Mesodermal cell (in vitro differentiated cells): ENCODE results near the gene RAB27A.
"Not testable (repeated sequence)": the region's sequence is repeated elsewhere in the genome, so short reads cannot be mapped to it uniquely, and the experiment has no call there.

Experiments used
- H3K27ac ChIP-seq: 2 replicates; pipeline ENCODE4 v1.7.0; 2013; ENCODE audit warnings: mild to moderate bottlenecking, low read depth, low read length, moderate library complexity; ENCODE audit not compliant: severe bottlenecking
- H3K36me3 ChIP-seq: 2 replicates; pipeline ENCODE4 v1.7.1; 2013; ENCODE audit warnings: mild to moderate bottlenecking, low read length, moderate library complexity; ENCODE audit not compliant: control insufficient read depth, insufficient read depth
- H3K4me1 ChIP-seq: one replicate; pipeline ENCODE4 v1.7.1; 2013; ENCODE audit warnings: mild to moderate bottlenecking, low read length; ENCODE audit not compliant: insufficient read depth, control insufficient read depth, poor library complexity, severe bottlenecking
- H3K4me3 ChIP-seq: 2 replicates; pipeline ENCODE4 v1.7.0; 2013; ENCODE audit warnings: low read length, control low read depth, mild to moderate bottlenecking; ENCODE audit not compliant: insufficient read depth, poor library complexity, severe bottlenecking; ENCODE audit errors: extremely low read depth
- H3K9me3 ChIP-seq: 2 replicates; pipeline ENCODE4 v1.7.1; 2013; ENCODE audit warnings: mild to moderate bottlenecking, low read length, moderate library complexity; ENCODE audit not compliant: control insufficient read depth
- WGBS, 2 experiments: methylation state at CpG; one replicate each; pipeline ENCODE4 v1.1.5; 2013; ENCODE audit warnings: missing lambda C conversion rate in 2 of 2; ENCODE audit not compliant: insufficient coverage in 2 of 2; 5-methylcytosine and 5-hydroxymethylcytosine counted together

Gene RAB27A

DNA sequence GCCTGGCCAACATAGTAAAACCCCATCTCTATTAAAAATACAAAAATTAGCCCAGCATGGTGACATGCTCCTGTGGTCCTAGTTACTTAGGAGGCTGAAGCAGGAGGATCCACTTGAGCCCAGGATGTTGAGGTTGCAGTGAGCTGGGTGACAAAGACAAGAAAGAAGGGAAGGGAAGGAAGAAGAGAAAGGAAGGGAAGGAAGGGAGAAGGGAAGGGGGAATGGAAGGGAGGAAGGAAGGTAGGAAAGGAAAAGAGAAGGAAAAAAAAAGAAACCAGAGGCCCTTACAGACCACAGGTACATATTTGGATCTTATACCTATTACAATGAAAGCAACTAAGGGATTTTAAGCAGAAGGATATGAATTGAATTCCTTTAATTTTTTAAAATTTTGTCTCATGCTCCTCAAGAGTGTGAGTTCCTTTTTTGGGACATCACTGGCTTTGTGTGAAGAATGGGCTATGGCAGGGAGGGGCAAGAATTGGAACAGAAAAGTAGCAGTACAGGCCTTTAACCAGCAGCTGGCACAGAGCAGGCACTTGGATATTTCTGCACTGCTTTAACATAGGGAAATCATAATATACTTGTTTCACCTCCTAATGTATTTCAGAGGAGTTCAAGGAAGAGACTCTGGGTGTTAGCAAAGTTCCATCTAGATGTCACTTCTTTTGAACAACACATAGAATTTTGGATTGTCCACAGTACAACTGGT, 7.9 kb downstream of the RAB27A start:
- H3K4me1 ChIP-seq = peaks cover 8% of the 10 kb centered on the region
- H3K27ac ChIP-seq = no peak overlapping the region
- H3K9me3 ChIP-seq = no peaks in the 10 kb centered on the region
- H3K36me3 ChIP-seq = no peaks in the 10 kb centered on the region
- H3K4me3 ChIP-seq = no peak overlapping the region

DNA sequence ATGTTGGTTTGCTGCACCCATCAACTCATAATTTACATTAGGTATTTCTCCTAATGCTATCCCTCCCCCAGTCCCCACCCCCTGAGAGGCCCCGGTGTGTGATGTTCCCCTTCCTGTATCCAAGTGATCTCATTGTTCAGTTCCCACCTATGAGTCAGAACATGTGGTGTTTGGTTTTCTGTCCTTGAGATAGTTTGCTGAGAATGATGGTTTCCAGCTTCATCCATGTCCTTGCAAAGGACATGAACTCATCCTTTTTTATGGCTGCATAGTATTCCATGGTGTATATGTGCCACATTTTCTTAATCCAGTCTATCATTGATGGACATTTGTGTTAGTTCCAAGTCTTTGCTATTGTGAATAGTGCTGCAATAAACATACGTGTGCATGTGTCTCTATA, 9.0 kb downstream of the RAB27A start:
- not testable (repeated sequence) for H3K4me3 ChIP-seq, H3K36me3 ChIP-seq, H3K27ac ChIP-seq, H3K4me1 ChIP-seq, H3K9me3 ChIP-seq
- no CpG with 5 or more reads among the region's 2 CpGs for WGBS, 2 experiments

- Histone ChIP-seq H3K27ac (peak overlapping the region; percentile 47), H3K9me3 (no peaks in the 10 kb centered on the region)
- WGBS, 2 experiments = 94 to 100% methylated on average over 2 to 4 of the region's 4 CpGs
These were observed 9.8 kb downstream of the RAB27A start for GRCh38 chr15:55279746-55280351.

GRCh38 chr15:55279100-55279745, 10.4 kb downstream of the RAB27A start:
- Histone ChIP-seq H3K4me3 (no peak overlapping the region), H3K9me3 (no peaks in the 10 kb centered on the region), H3K27ac (no peak overlapping the region), H3K4me1 (peaks cover 8% of the 10 kb centered on the region), H3K36me3 (no peaks in the 10 kb centered on the region)
- 100% methylated on average over 1 of the region's 2 CpGs; no CpG with 5 or more reads in 1 of the 2 experiments for WGBS, 2 experiments

More at GRCh38 chr15:55279746-55280351, 9.8 kb downstream of the RAB27A start:
- Histone ChIP-seq H3K4me1 (peaks cover 8% of the 10 kb centered on the region), H3K4me3 (no peak overlapping the region), H3K36me3 (no peaks in the 10 kb centered on the region)

- Histone ChIP-seq H3K4me1 (peaks cover 8% of the 10 kb centered on the region), H3K9me3 (no peaks in the 10 kb centered on the region), H3K4me3 (no peak overlapping the region), H3K36me3 (no peaks in the 10 kb centered on the region), H3K27ac (no peak overlapping the region)
- 71% methylated on average over 1 of the region's 2 CpGs; no CpG with 5 or more reads in 1 of the 2 experiments for whole genome bisulfite sequencing, 2 experiments
These were observed 11.9 kb downstream of the RAB27A start for GRCh38 chr15:55277715-55278114.

DNA sequence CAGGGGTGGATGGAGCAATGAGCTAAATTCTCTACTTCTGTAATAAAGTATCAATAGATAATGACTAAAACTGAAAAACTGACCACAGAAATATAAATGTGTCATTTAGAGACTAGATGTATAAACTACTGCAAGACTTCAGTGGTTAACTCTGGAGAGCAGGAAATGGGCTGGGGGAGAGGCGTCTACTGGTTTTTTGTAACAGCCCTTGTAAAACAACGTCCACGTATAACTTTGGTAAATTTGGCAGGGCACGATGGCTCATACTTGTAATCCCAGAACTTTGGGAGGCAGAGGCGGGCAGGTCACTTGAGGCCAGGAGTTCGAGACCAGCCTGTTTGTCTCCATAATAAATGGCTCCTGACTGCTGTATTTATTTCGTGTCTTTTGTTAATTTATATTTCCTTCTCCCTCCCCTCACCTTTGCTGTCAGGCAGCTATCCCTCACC, 12.5 kb downstream of the RAB27A start:
- Histone ChIP-seq H3K9me3 (no peaks in the 10 kb centered on the region), H3K36me3 (no peaks in the 10 kb centered on the region), H3K4me1 (peaks cover 5% of the 10 kb centered on the region), H3K4me3 (no peak overlapping the region), H3K27ac (no peak overlapping the region)
- 91 to 94% methylated on average over 7 of the region's 7 CpGs for WGBS, 2 experiments

DNA sequence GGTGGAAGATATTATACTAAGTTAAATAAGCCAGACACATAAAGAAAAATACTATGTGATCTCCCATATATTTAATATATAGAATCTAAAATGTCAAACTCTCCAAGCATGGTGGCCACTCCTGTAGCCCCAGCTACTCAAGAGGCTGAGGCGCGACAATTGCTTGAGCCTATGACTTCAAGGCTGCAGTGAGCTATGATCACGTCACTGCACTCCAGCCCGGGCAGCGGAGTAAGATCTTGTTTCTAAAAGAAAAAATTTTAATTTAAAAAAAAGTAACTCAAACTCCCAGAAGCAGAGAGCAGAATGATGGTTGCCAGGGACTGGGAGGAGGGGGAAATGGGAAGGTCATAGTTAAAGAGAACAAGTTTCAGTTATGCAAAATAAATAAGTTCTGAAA, 13.3 kb downstream of the RAB27A start:
- peaks cover 5% of the 10 kb centered on the region for H3K4me1 ChIP-seq
- WGBS, 2 experiments = 100% methylated on average over 3 of the region's 5 CpGs; no CpG with 5 or more reads in 1 of the 2 experiments
- H3K36me3 ChIP-seq = no peaks in the 10 kb centered on the region
- no peaks in the 10 kb centered on the region for H3K9me3 ChIP-seq
- H3K27ac ChIP-seq = no peak overlapping the region
- no peak overlapping the region for H3K4me3 ChIP-seq

- H3K27ac ChIP-seq = no peak overlapping the region
- H3K9me3 ChIP-seq = no peaks in the 10 kb centered on the region
- peaks cover 5% of the 10 kb centered on the region for H3K4me1 ChIP-seq
- WGBS, 2 experiments = 91 to 100% methylated on average over 4 to 5 of the region's 6 CpGs
- H3K36me3 ChIP-seq = no peaks in the 10 kb centered on the region
- H3K4me3 ChIP-seq = no peak overlapping the region
These were observed 19.3 kb downstream of the RAB27A start for GRCh38 chr15:55270291-55270690.

DNA sequence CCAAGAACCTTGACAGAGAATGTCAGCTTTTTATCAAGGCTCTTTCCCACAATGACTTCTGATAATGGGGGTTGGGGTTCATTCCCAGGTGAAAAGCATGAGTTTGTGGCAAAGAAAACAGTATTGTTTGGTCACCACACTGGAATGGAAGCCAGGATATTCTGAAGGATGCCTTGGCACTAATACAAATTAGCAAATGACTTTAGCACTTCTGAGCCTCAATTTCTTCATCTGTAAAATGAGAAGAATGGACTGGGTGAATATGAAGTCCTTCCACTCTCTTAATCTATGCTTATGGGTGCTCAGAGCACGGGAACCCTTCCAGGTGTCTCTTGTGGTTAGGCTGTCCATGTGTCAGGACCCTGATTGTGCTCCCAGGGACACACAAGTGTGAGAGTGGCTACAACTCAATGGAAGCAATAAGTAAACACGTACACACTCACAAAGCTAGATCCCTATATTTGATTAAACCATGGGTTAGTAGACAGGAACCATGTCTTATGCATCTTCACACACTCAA, 21.4 kb downstream of the RAB27A start:
- Histone ChIP-seq H3K9me3 (no peaks in the 10 kb centered on the region), H3K27ac (no peak overlapping the region), H3K4me3 (no peak overlapping the region), H3K4me1 (peaks cover 5% of the 10 kb centered on the region), H3K36me3 (no peaks in the 10 kb centered on the region)
- 100% methylated on average over 1 of the region's 2 CpGs; no CpG with 5 or more reads in 1 of the 2 experiments for WGBS, 2 experiments

- peaks cover 5% of the 10 kb centered on the region for H3K4me1 ChIP-seq
- 87 to 96% methylated on average over 9 to 10 of the region's 10 CpGs for WGBS, 2 experiments
These were observed 22.0 kb downstream of the RAB27A start for GRCh38 chr15:55267401-55268175.

More at GRCh38 chr15:55267401-55268175, 22.0 kb downstream of the RAB27A start:
- Histone ChIP-seq H3K9me3 (no peaks in the 10 kb centered on the region), H3K4me3 (no peak overlapping the region), H3K27ac (peak overlapping the region; percentile 47), H3K36me3 (no peaks in the 10 kb centered on the region)
